B cell (primary cell): ENCODE data around the gene WDFY2. TPM values are rescaled to one million over a fixed set of nuclear protein-coding genes. Genes with fewer than 3 reads are reported as not detected.

Source experiments
- ATAC-seq: fragments of 200-7000 bp; cut with Tn5 transposase; one replicate; pipeline ENCODE4 v1.10.0; 2021; ENCODE audit warnings: low read depth, mild to moderate bottlenecking, moderate number of reproducible peaks, moderate library complexity
- CTCF ChIA-PET: fragments of 350-600 bp; sonication (Branson Sonifier 250); formaldehyde crosslinking; loops from one replicate; lab custom pipeline; 2021; ENCODE audit warnings: antibody characterized with exemption, inconsistent platforms; lab: Charles Lee
- POLR2A ChIA-PET: fragments of 350-600 bp; sonication (Branson Sonifier 250); formaldehyde crosslinking; loops from one replicate; lab custom pipeline; 2021; ENCODE audit warnings: antibody characterized with exemption; lab: Charles Lee
- DNase-seq: peaks from one replicate; pipeline ENCODE4 v3.0.0; 2013
- H2AFZ ChIP-seq: 2 replicates; pipeline ENCODE4 v1.6.1; 2012; ENCODE audit warnings: mild to moderate bottlenecking, low read depth, low read length; ENCODE audit not compliant: insufficient read depth, poor library complexity, severe bottlenecking
- H3K27ac ChIP-seq, 2 donors: 1 replicate in 1 of 2; 2 replicates in 1 of 2; pipeline ENCODE4 v1.5.1; 2012 to 2013; ENCODE audit warnings: low read length in 2 of 2, mild to moderate bottlenecking in 2 of 2, moderate library complexity in 1 of 2
- H3K27me3 ChIP-seq, 4 experiments: fragments of 200-600 bp in 1 of 4; sonication (generic) in 1 of 4; replicated peaks in 1 of 4; 1 replicate in 2 of 4; 2 replicates in 2 of 4; pipeline versions ENCODE4 v1.6.1 to v1.7.0; 2013 to 2016; ENCODE audit warnings: low read length in 3 of 4, mild to moderate bottlenecking in 2 of 4, mixed read lengths in 1 of 4, moderate library complexity in 1 of 4; ENCODE audit not compliant: insufficient read depth in 4 of 4, control insufficient read depth in 3 of 4; ENCODE audit errors: control extremely low read depth in 1 of 4
- H3K36me3 ChIP-seq, 2 experiments: replicated peaks in 1 of 2; 1 replicate in 1 of 2; 2 replicates in 1 of 2; pipeline versions ENCODE4 v1.6.1 to v1.7.1; 2013; ENCODE audit warnings: low read length in 1 of 2; ENCODE audit not compliant: insufficient read depth in 2 of 2, control insufficient read depth in 1 of 2; ENCODE audit errors: control extremely low read depth in 1 of 2, extremely low read depth in 1 of 2
- H3K4me1 ChIP-seq, 2 donors: fragments of 200-600 bp in 1 of 2; sonication (generic) in 1 of 2; 1 replicate in 1 of 2; 2 replicates in 1 of 2; pipeline versions ENCODE4 v1.5.1 to v1.6.1; 2013 to 2017; ENCODE audit warnings: low read length in 2 of 2; ENCODE audit not compliant: control insufficient read depth in 2 of 2, insufficient read depth in 2 of 2
- H3K4me2 ChIP-seq: replicated peaks from 2 replicates; pipeline ENCODE3; 2012; ENCODE audit warnings: mild to moderate bottlenecking, low read depth, low read length; ENCODE audit not compliant: poor library complexity, severe bottlenecking
- H3K4me3 ChIP-seq, 5 experiments: fragments of 200-600 bp in 1 of 5; sonication (generic) in 1 of 5; 1 replicate in 3 of 5; 2 replicates in 2 of 5; pipeline versions ENCODE4 v1.5.1 to v1.7.0; 2011 to 2016; ENCODE audit warnings: low read length in 4 of 5, mild to moderate bottlenecking in 4 of 5, low read depth in 2 of 5, control low read depth in 1 of 5, moderate library complexity in 1 of 5; ENCODE audit not compliant: insufficient read depth in 1 of 5; ENCODE audit errors: control extremely low read depth in 1 of 5, extremely low read depth in 1 of 5
- H3K79me2 ChIP-seq: fragments of 200-600 bp; sonication (generic); one replicate; pipeline ENCODE4 v1.6.0; 2016; ENCODE audit warnings: low read length; ENCODE audit not compliant: control insufficient read depth, insufficient read depth
- H3K9ac ChIP-seq: fragments of 200-600 bp; sonication (generic); 2 replicates; pipeline ENCODE4 v1.6.1; 2017; ENCODE audit warnings: mild to moderate bottlenecking, low read length, moderate library complexity
- H3K9me3 ChIP-seq, 3 donors: one replicate each; pipeline versions ENCODE4 v1.6.1 to v1.7.1; 2013; ENCODE audit warnings: low read length in 2 of 3; ENCODE audit not compliant: control insufficient read depth in 2 of 3, insufficient read depth in 1 of 3; ENCODE audit errors: control extremely low read depth in 1 of 3
- H4K20me1 ChIP-seq: 2 replicates; pipeline ENCODE4 v1.6.0; 2012; ENCODE audit warnings: mild to moderate bottlenecking, low read length; ENCODE audit not compliant: insufficient read depth, control insufficient read depth, poor library complexity, severe bottlenecking
- H3K27ac Mint-ChIP-seq: one replicate; pipeline ENCODE4 v1.8.0; 2021; ENCODE audit warnings: mixed read lengths
- H3K27me3 Mint-ChIP-seq: one replicate; pipeline ENCODE4 v1.8.0; 2021; ENCODE audit warnings: mixed read lengths
- H3K4me1 Mint-ChIP-seq: one replicate; pipeline ENCODE4 v1.8.0; 2021; ENCODE audit warnings: mixed read lengths
- H3K4me3 Mint-ChIP-seq: one replicate; pipeline ENCODE4 v1.8.0; 2021; ENCODE audit warnings: mixed read lengths
- H3K9me3 Mint-ChIP-seq: one replicate; pipeline ENCODE4 v1.8.0; 2022; ENCODE audit warnings: mixed read lengths; ENCODE audit not compliant: insufficient read depth
- CTCF ChIP-seq: fragments of 200-600 bp; IDR thresholded peaks from one replicate; pipeline ENCODE4 v1.8.0; 2022; ENCODE audit warnings: antibody characterized with exemption, mild to moderate bottlenecking
- EZH2 ChIP-seq: IDR thresholded peaks from 2 replicates; pipeline ENCODE4 v1.6.1; 2012; ENCODE audit warnings: borderline replicate concordance, low read depth, mild to moderate bottlenecking, moderate library complexity, low read length; ENCODE audit not compliant: insufficient read depth, poor library complexity, severe bottlenecking
- whole genome bisulfite sequencing: methylation state at CpG from one replicate; pipeline ENCODE4 v1.1.5; 2013; ENCODE audit warnings: missing lambda C conversion rate; ENCODE audit not compliant: insufficient coverage; 5-methylcytosine and 5-hydroxymethylcytosine counted together
- intact Hi-C: fragments of 100-400 bp; cut with micrococcal nuclease; formaldehyde crosslinking; loops from one replicate; pipeline ENCODE4 v1.10.0; 2022
- polyA plus RNA-seq: library from polyadenylated mRNA; depleted of rRNA; stranded (reverse); fragments of >200 nt; gene quantifications from 2 replicates; pipeline ENCODE4 v1.2.3, GENCODE V29; 2012
- total RNA-seq, 2 donors: library from RNA; stranded (reverse); fragments of 120-200 nt in 1 of 2; gene quantifications; 1 replicate in 1 of 2; 2 replicates in 1 of 2; pipeline versions ENCODE4 v1.2.3 to v1.2.4, GENCODE V29; 2013 to 2022

WDFY2 gene
- total and polyA plus RNA-seq, 2 donors (not counting 1 experiment from before 2014, with no cell fraction given): 12.4 to 47.7 TPM

DNA sequence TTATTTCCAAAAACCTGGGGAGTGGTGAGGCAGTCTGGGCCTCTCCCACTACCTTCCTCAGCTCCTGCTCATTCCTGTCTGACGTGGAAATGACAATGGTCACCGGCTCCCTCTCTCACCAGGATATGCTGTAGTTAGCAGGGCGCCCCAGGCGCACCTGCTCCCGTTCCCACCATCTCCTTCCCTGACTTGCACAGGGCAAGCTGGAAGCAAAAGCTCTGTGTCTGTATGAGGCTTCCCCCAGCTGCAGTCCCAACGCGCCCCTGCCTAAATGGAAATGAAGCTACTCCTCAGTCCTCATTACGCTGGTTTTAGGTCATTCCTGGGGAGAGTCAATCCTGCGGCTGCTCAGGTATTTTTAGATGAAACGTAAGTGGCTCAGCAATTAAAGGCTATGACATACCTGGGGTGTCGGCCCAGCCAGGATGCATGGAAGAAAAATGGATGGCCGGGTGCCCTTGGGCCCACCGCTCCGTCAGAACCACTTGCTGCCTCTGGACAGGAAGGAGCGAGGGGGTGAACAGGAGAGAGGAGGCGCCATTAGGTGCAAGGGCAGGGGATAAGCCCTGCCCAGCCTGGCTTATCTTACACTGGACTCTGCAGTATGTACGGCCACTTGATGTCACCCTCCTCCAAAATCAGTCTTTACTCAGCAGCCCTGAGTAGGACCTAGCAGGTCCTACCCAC, 187.3 kb downstream of the WDFY2 start:
- H3K27ac ChIP-seq: no peak overlapping the region
- peaks cover 0 to 6% (median 0%) of the 10 kb centered on the region in 3 donors for H3K9me3 ChIP-seq
- no peak overlapping the region for H3K4me3 Mint-ChIP-seq

More for the DNA sequence above, 187.3 kb downstream of the WDFY2 start:
- no peak overlapping the region for H3K4me2 ChIP-seq
- no peak overlapping the region for H2AFZ ChIP-seq
- POLR2A ChIA-PET: interaction anchor here (1.3 kb wide), 1 partner anchor 187 kb away, joined by 3 read pairs; the partner anchor contains the start of gene WDFY2
- intact Hi-C loops: no loop called here
- H3K36me3 ChIP-seq: peaks cover 0 to 5% of the 10 kb centered on the region in 2 experiments
- no peak for DNase-seq
- TF ChIP-seq EZH2 (no peak), CTCF (no peak)
- CTCF ChIA-PET: interaction anchor here (1.0 kb wide), 1 partner anchor 23 kb away, joined by 3 read pairs; no protein-coding TSS in a partner anchor
- H3K79me2 ChIP-seq: no peaks in the 10 kb centered on the region
- WGBS: 98% methylated on average over 17 of the region's 17 CpGs
- no peak for ATAC-seq
- Mint-ChIP-seq H3K9me3 (no peaks in the 10 kb centered on the region), H3K4me1 (peaks cover 8% of the 10 kb centered on the region), H3K27ac (no peak overlapping the region), H3K27me3 (no peaks in the 10 kb centered on the region)
- no peak overlapping the region for H3K4me3 ChIP-seq
- no peaks in the 10 kb centered on the region for H4K20me1 ChIP-seq
- H3K4me1 ChIP-seq: peaks cover 0 to 9% of the 10 kb centered on the region in 2 donors
- no peak overlapping the region for H3K9ac ChIP-seq
- no peaks in the 10 kb centered on the region for H3K27me3 ChIP-seq
